Gastroesophageal sphincter (tissue), 3 donors: ENCODE data around the gene EXPH5.

Experiments used
- CTCF ChIP-seq, 4 experiments: fragments of 200-600 bp in 2 of 4; fragments of 450-650 bp in 2 of 4; sonication (generic) in 1 of 4; IDR thresholded peaks; one replicate each; pipeline ENCODE4 v1.5.1; 2017 to 2019; ENCODE audit warnings: antibody characterized with exemption in 4 of 4, mild to moderate bottlenecking in 2 of 4, moderate library complexity in 2 of 4
- POLR2A ChIP-seq, 2 donors: fragments of 450-650 bp; IDR thresholded peaks; one replicate each; pipeline ENCODE4 v1.6.1; 2017; ENCODE audit warnings: antibody characterized with exemption in 2 of 2, mild to moderate bottlenecking in 2 of 2, moderate library complexity in 1 of 2

- TF ChIP-seq CTCF (IDR thresholded peaks at IDR 0.05) (no peak), POLR2A (IDR thresholded peaks at IDR 0.05) (no peak)
Observed at GRCh38 chr11:108617055-108617454, 23.5 kb upstream of the EXPH5 start.
